ENCODE measurements around the gene STK33. TPM values are rescaled to one million over a fixed set of nuclear protein-coding genes. Genes with fewer than 3 reads are reported as not detected.

The STK33 gene
- total and polyA plus RNA-seq, 2 donors (not counting 3 experiments of a cell fraction or from before 2014, with no cell fraction given): 0.63 to 3.4 TPM

DNA sequence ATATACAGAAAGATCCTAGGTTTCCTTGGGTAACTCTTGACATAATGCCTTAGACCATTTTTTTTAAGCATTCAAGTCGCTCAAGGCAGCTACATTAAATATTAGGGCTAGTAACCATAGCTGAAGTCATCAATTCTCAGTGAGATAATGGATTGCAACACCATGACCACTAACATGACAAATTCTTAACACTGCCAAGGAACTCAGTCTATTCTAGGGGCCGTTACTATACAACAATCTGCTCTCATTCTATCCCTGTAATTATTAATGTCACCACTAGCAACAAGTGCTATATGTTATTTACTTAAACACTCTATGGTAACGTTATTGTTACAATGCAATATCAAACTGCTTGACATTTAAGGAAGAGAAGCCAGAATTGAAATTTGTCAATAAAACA, 3.2 kb upstream of the STK33 start:
- H3K79me2 ChIP-seq (ENCODE audit: control insufficient read depth, insufficient read depth, low read length): no peaks in the 10 kb centered on the region
- H3K4me2 ChIP-seq (ENCODE audit: insufficient read depth, low read length): no peak overlapping the region
- H3K9me3 ChIP-seq (replicated peaks; ENCODE audit: control insufficient read depth, insufficient read depth, low read length): no peaks in the 10 kb centered on the region
- ChIA-PET CTCF (interaction anchor here (1.2 kb wide), 1 partner anchor 12 kb away, joined by 3 read pairs; no protein-coding TSS in a partner anchor), POLR2A (no interaction called here)
- no peaks in the 10 kb centered on the region for H4K20me1 ChIP-seq (replicated peaks; ENCODE audit: control insufficient read depth, extremely low read depth, insufficient read depth, low read length)
- no peak overlapping the region for H3K9ac ChIP-seq (replicated peaks; ENCODE audit: extremely low read depth, insufficient read depth, low read length)
- no peak overlapping the region for H3K27ac ChIP-seq (ENCODE audit: insufficient read depth, low read depth, low read length)
- no TSS peak for BruUV-seq (replicated peaks)
- peaks cover 29 to 32% of the 10 kb centered on the region in 2 experiments for H3K27me3 ChIP-seq (ENCODE audit: control insufficient read depth in 2 of 2, insufficient read depth in 2 of 2, low read length in 2 of 2)
- intact Hi-C loops (cut with micrococcal nuclease) (no loop called here), dilution Hi-C loops (cut with MboI; ENCODE audit: extremely low pct_ligation_motif_present, low sequenced_read_pairs) (no loop called here)
- H3K9me1 ChIP-seq (replicated peaks; ENCODE audit: control insufficient read depth, extremely low read depth, insufficient read depth, low read length): no peaks in the 10 kb centered on the region
- no peak overlapping the region for H3K4me3 ChIP-seq (replicated peaks in 1 of 3; ENCODE audit: insufficient read depth in 1 of 3, low read depth in 1 of 3, low read length in 3 of 3)
- H3K36me3 ChIP-seq (ENCODE audit: control insufficient read depth in 2 of 2, extremely low read depth in 1 of 2, insufficient read depth in 2 of 2, low read length in 2 of 2): no peaks in the 10 kb centered on the region
- FAIRE-seq (no peak), DNase-seq (ENCODE audit: low read depth, low spot score) (no peak)
- peaks cover 6% of the 10 kb centered on the region for H3K4me1 ChIP-seq (ENCODE audit: control insufficient read depth, extremely low read depth, insufficient read depth, low read length)
- H2AFZ ChIP-seq (ENCODE audit: low read depth, low read length): no peak overlapping the region
- TF ChIP-seq JUN (IDR thresholded peaks at IDR 0.05; ENCODE audit: borderline replicate concordance, insufficient read depth, insufficient read length, low read depth): no peak
- no peak for TF ChIP-seq EZH2 (IDR thresholded peaks at IDR 0.05; ENCODE audit: borderline replicate concordance, low read depth, low read length, severe bottlenecking)
- TF ChIP-seq, protein P1, sequence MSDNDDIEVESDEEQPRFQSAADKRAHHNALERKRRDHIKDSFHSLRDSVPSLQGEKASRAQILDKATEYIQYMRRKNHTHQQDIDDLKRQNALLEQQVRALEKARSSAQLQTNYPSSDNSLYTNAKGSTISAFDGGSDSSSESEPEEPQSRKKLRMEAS (IDR thresholded peaks at IDR 0.05; ENCODE audit: insufficient read depth, insufficient read length): no peak
- no peak for TF ChIP-seq GATA2 (IDR thresholded peaks at IDR 0.05; ENCODE audit: insufficient read depth, insufficient read length, low read depth, low read length)
- TF ChIP-seq FOS (IDR thresholded peaks at IDR 0.05; ENCODE audit: borderline replicate concordance, insufficient read depth, low read length): no peak
- TF ChIP-seq, protein P2, sequence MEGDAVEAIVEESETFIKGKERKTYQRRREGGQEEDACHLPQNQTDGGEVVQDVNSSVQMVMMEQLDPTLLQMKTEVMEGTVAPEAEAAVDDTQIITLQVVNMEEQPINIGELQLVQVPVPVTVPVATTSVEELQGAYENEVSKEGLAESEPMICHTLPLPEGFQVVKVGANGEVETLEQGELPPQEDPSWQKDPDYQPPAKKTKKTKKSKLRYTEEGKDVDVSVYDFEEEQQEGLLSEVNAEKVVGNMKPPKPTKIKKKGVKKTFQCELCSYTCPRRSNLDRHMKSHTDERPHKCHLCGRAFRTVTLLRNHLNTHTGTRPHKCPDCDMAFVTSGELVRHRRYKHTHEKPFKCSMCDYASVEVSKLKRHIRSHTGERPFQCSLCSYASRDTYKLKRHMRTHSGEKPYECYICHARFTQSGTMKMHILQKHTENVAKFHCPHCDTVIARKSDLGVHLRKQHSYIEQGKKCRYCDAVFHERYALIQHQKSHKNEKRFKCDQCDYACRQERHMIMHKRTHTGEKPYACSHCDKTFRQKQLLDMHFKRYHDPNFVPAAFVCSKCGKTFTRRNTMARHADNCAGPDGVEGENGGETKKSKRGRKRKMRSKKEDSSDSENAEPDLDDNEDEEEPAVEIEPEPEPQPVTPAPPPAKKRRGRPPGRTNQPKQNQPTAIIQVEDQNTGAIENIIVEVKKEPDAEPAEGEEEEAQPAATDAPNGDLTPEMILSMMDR (IDR thresholded peaks at IDR 0.05; ENCODE audit: extremely low read depth in 1 of 2, insufficient read depth in 1 of 2, low read depth in 1 of 2, low read length in 2 of 2): no peak
- TF ChIP-seq MYC (IDR thresholded peaks at IDR 0.05; ENCODE audit: low read depth, low read length): no peak
- no peak for TF ChIP-seq POLR2AphosphoS5 (IDR thresholded peaks at IDR 0.05; ENCODE audit: insufficient read depth, low read depth, low read length)
- no peak for TF ChIP-seq POLR2A (IDR thresholded peaks at IDR 0.05; ENCODE audit: low read depth, low read length)
